ENCODE measurements around the gene ITPR2. TPM values are rescaled to one million over a fixed set of nuclear protein-coding genes. Genes with fewer than 3 reads are reported as not detected.
"Not testable (repeated sequence)": the region's sequence is repeated elsewhere in the genome, so short reads cannot be mapped to it uniquely, and the experiment has no call there.

ITPR2 gene
- polyA plus RNA-seq, 4 donors, result 12.7 to 16.7 (median 13.7) TPM

- no peak for DNase-seq (ENCODE audit: low read depth in 4 of 4, low spot score in 3 of 4)
Observed at GRCh38 chr12:26546535-26547314, 286.3 kb downstream of the ITPR2 start.

- DNase-seq (ENCODE audit: low read depth in 4 of 4, low spot score in 3 of 4), result no peak
Observed at GRCh38 chr12:26539131-26539530, 293.9 kb downstream of the ITPR2 start.

DNA sequence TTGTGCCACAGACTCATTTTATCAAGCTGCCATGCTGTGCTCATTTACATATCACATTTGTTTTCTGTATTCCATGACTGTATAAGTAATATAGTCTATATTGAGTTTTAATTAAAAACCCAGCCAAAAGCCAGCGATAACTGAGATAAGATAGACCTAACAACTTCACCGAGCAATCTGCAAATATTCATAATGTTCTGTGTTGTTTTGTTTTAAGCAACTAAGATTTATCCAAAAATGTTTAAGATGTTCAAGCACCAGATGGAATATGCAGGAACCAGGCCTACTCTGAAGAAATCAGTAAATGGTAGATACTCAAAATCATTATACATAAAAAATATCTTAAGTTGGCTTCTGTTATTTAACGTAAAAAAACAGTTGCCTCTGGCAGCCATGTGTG lies 295.3 kb downstream of the ITPR2 start:
- DNase-seq (ENCODE audit: low read depth in 4 of 4, low spot score in 3 of 4), result no peak

DNA sequence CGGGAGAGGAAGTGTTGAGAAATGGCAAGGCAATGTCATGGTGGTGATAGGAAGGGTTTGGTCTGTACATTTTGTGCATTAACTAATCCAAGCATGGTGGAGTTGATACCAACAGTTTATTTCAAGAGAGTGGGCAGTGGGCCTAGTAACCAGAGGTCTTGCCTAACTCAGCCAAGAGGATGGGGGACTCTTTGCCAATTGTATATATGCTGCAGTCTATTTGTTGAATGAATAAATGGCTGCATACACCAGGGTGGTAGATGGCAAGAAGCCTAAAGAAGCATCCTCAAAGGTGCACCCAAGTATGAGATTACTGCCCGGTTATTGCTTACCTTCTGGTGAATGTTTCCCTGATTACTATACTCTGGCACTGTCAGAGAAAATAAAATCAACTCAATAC lies 295.9 kb downstream of the ITPR2 start:
- no peak for DNase-seq (ENCODE audit: low read depth in 4 of 4, low spot score in 3 of 4)

GRCh38 chr12:26535826-26536225 lies 297.2 kb downstream of the ITPR2 start:
- no peak for DNase-seq (ENCODE audit: low read depth in 4 of 4, low spot score in 3 of 4)

GRCh38 chr12:26534071-26534470 lies 298.9 kb downstream of the ITPR2 start:
- no peak for DNase-seq (ENCODE audit: low read depth in 4 of 4, low spot score in 3 of 4)

DNA sequence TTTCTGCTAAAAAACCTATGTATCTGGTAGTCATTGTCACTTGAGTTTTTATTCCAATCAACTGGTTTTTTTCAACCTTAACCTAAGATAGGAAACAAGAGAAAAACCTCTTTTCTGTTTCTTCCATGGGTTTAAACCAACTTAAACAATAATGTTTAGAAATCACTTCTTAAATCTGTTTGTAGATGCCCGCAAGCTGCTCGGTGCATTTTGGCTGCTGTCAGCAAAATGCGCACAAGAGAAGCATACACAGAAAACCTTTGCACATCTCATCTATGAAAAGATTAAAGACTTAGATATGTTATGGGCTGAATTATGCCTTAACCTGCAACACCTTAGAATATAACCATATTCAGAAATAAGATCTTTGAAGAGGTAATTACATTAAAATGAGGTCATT lies 299.8 kb downstream of the ITPR2 start:
- no peak for DNase-seq (ENCODE audit: low read depth in 4 of 4, low spot score in 3 of 4)

- DNase-seq (ENCODE audit: low read depth in 4 of 4, low spot score in 3 of 4), result no peak
Observed at GRCh38 chr12:26530461-26530860, 302.5 kb downstream of the ITPR2 start.

DNA sequence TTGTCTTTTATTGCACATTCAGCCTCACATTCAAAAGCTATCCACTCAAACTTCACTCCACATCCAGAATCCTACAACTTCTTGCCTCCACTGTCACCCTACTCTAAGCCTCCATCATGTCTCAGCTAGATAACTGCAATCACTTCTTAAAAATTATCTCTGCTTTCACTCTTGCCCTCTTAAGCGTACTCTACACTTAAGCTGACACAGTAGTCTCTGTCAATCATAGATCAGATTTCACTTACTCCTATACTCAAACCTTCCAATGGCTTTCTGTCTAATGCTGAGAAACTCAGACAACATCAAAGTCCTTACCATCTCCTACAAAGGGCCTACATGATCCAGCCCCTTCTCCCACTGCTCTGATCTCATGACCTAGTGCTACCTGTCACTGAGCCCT lies 304.1 kb downstream of the ITPR2 start:
- DNase-seq (ENCODE audit: low read depth in 4 of 4, low spot score in 3 of 4), result no peak

DNA sequence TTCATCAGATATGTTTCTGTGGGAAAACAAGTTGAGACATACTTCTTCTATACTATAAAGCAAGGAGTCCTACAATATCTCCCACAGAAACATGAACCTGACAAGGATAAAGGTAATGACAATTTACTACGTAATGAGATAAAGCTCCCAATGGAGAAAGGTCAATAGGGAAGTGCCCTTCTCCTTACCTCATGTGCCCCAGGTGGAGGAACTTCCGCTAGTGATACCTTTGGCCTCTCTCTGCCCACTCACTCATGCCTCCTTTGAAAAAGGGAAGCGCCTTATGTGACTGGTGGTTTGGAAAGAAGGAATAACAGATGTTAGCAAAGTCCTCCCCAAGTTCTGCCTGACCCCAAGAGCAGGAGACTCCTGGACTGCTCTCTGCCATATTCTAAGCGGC lies 305.3 kb downstream of the ITPR2 start:
- DNase-seq (ENCODE audit: low read depth in 4 of 4, low spot score in 3 of 4), result no peak

- DNase-seq (ENCODE audit: low read depth in 4 of 4, low spot score in 3 of 4), result no peak
Observed at GRCh38 chr12:26524862-26525465, 308.0 kb downstream of the ITPR2 start.

- peak in 3 of 4 donors; percentile 9 to 15 (median 10) for DNase-seq (ENCODE audit: low read depth in 4 of 4, low spot score in 3 of 4)
Observed at GRCh38 chr12:26523708-26524150, 309.3 kb downstream of the ITPR2 start.

DNA sequence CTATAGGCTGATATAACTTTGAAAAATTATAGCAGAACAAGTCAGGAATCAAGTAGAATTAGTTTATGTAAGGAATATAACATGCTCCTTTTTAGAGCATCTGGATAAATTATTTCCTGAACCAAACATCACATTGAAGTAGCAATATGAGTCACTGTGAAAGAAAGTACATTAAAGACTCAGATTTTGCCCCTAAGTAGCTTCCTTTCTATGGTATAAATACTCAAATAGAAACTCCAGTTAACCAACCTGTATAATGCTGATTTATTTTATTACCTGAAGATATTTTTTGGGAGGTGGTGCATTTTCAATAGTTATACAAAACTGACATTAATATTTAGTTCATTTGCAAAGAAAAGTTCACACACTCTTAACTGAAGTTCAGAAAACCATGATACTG lies 312.1 kb downstream of the ITPR2 start:
- no peak for DNase-seq (ENCODE audit: low read depth in 4 of 4, low spot score in 3 of 4)

- no peak for DNase-seq (ENCODE audit: low read depth in 4 of 4, low spot score in 3 of 4)
Observed at GRCh38 chr12:26520109-26520508, 312.9 kb downstream of the ITPR2 start.

GRCh38 chr12:26519462-26519861 lies 313.5 kb downstream of the ITPR2 start:
- DNase-seq (ENCODE audit: low read depth in 4 of 4, low spot score in 3 of 4), result no peak

DNA sequence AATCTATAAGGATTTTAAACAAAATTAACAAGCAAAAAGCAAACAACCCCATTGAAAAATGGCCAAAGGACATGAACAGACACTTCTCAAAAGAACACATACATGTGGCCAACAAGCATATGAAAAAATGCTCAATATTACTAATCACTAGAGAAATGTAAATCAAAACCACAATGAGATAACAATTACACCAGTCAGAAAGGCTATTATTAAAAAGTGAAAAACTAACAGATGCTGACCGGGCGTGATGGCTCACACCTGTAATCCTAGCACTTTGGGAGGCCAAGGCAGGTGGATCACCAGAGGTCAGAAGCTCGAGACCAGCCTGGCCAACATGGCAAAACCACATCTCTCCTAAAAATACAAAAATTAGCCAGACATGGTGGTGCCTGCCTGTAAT lies 315.7 kb downstream of the ITPR2 start:
- not testable (repeated sequence) for DNase-seq (ENCODE audit: low read depth in 4 of 4, low spot score in 3 of 4)

DNA sequence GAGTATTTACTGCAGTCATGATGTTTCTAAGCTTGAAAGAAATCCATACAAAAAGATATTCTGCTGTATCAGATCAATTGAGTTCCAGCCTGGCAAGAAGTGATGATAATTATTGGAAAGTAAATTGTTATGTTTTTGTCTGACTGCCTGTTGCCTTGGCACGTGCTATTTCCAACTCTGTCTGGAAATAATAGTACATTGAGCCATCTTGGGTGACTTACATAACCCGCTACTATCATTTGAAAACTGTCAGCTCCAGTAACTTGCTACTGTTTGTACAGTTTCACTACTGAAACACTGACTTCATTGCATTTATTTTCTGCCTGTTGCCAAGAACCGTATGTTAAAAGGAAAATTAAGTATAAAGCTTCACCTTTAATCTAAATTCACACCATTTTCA lies 318.6 kb downstream of the ITPR2 start:
- DNase-seq (ENCODE audit: low read depth in 4 of 4, low spot score in 3 of 4), result no peak

- DNase-seq (ENCODE audit: low read depth in 4 of 4, low spot score in 3 of 4), result no peak
Observed at GRCh38 chr12:26513363-26514043, 319.5 kb downstream of the ITPR2 start.

DNA sequence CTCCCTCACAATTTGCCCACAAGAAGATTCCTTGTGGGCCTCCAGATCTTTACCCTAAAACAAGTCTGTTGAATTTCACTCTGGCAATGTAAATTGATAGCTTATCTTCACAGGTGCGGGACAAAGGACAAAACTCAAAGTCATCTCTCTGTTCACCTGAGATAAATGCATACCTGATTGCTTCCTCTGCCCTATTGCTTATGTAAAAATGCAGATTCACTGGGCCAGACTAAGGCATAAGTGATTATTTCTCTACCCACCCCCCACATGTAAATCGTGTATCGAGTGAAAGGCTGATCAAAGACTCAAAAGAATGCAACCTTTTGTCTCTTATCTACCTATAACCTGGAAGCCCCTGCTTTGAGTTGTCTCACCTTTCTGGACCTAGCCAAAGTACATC lies 320.8 kb downstream of the ITPR2 start:
- DNase-seq (ENCODE audit: low read depth in 4 of 4, low spot score in 3 of 4), result no peak

GRCh38 chr12:26510354-26510674 lies 322.7 kb downstream of the ITPR2 start:
- no peak for DNase-seq (ENCODE audit: low read depth in 4 of 4, low spot score in 3 of 4)

- no peak for DNase-seq (ENCODE audit: low read depth in 4 of 4, low spot score in 3 of 4)
Observed at GRCh38 chr12:26507613-26508012, 325.4 kb downstream of the ITPR2 start.

Measured in right renal pelvis (tissue), 4 donors.